ENCODE measurements around the gene WRAP73.
A peak's percentile ranks its signal among the peaks of the same experiment; 100 is the strongest.

WRAP73 gene

DNA sequence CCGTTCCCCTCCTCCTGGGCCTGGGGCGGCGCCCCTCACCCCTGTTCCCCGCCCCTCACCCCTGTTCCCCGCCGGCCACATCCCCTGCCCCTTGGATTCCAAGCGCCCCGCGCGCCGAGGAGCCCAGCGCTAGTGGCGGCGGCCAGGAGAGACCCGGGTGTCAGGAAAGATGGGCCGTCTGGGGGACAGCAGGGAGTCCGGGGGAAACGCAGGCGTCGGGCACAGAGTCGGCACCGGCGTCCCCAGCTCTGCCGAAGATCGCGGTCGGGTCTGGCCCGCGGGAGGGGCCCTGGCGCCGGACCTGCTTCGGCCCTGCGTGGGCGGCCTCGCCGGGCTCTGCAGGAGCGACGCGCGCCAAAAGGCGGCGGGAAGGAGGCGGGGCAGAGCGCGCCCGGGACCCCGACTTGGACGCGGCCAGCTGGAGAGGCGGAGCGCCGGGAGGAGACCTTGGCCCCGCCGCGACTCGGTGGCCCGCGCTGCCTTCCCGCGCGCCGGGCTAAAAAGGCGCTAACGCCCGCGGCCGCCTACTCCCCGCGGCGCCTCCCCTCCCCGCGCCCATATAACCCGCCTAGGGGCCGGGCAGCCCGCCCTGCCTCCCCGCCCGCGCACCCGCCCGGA, 2.1 kb upstream of the WRAP73 start, which contains the start of gene TP73:
Gene TP73 (plus strand): TSS at position 587 of the 618 bp plus-strand sequence. CDS start 29,850 bp downstream, outside the sequence.
- no peak for DNase-seq (ENCODE audit: low read depth, low spot score)
- H3K4me3 ChIP-seq (ENCODE audit: low read length) = no peak within 1 kb of the TSS

DNA sequence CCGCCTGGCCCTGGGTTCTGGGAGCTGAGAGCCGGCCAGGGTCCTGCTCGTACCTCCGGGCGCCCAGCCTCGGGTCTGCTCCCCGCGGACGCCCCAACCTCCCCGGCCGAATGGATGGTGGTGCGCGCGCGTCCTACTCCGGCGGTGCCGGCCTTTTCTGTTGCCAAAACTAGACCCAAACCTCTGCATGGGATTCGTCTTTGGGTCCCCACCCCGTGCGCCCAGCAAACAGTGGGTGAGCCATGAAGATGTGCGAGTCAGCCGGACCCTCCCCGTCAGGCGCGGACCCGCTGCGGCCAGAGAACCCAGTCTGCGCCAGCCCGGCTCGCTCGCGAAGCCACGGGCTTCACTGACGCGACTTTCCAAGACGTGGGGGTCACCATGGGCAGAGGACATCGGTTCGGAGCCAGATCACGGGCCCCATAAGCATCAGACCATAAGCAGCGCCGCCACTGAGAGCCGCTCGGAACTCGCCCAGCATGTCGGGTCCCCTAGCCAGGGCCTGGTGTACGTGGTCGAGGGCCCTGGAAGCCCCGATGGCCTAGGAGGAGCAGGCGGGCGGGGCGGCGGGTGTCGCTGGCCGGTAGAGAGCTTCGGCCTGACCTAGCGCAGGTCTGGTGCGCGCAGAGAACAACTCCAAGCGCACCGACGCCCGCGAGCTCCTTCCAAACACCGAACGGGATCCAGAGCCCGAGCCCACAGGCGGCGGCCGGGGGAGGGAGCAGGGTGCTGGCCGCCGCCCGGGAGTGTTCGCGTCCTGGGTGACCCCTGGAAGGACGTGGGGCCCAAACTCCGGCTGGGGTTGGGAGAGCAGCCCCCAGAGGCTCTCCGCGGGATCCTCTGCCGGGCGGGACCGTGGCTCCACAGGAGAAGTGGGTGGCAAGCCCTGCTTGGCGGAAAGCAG, 1.4 kb upstream of the WRAP73 start:
- no peak overlapping the region for H3K4me3 ChIP-seq (ENCODE audit: low read length)
- no peak for DNase-seq (ENCODE audit: low read depth, low spot score)

DNA sequence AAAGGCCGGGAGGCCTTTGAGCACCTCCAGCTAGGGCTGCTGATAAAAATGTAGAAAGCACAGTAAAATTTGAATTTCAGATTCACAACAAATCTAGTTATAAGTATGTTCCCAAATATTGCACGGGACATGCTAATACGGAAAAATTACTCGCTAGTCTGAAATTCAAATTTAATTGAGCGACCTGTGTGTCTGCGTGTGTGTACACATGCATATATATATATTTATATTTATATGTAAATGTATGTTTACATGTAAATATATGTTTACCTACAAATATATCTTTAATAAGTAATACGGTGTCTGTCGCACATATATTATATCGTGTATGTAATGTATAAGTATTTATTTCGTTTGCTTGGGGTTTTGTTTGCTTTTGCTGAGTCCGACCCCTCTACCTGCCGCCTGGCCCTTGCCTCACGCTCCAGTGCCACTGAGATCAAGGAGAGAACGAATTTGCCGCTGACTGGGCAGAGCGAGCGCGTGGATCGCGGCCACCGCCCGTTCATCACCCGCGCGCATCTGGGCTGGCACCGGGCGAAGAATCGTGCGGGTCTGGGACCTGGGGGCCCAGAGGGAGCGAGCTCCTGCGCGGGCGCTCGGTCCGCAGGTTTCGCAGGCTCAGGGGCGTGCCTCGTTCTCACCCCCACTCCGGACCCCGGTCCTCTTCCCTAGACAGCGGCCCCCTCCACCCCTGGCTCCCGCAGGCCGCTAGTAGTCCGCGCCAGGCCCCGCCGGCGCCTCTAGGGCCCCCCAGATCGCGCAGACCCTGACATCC, 534 bp upstream of the WRAP73 start:
- no peak for DNase-seq (ENCODE audit: low read depth, low spot score)
- H3K4me3 ChIP-seq (ENCODE audit: low read length) = peak overlapping the region; percentile 69; the same call in 1 of the 2 replicates

DNA sequence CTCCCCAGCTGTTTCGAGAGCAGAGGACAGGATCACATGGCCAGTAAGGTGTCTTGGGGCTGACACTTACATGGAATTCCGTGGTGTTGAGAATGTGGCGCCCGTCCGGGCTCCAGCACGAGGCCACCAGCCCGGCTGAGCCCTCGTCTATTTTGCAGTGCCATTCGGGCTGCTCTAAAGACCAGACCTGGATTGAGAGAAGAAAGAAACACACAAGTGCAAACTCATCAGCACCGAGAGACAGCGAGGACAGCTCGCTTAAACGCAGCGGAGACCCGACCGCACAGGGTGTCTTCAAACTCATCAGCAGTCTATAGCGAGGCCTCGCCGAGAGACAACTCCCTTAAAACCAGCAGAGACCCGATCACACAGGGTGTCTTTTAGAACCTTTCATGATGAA, 3.3 kb downstream of the WRAP73 start:
- H3K4me3 ChIP-seq (ENCODE audit: low read length) = no peak overlapping the region
- no peak for DNase-seq (ENCODE audit: low read depth, low spot score)

DNA sequence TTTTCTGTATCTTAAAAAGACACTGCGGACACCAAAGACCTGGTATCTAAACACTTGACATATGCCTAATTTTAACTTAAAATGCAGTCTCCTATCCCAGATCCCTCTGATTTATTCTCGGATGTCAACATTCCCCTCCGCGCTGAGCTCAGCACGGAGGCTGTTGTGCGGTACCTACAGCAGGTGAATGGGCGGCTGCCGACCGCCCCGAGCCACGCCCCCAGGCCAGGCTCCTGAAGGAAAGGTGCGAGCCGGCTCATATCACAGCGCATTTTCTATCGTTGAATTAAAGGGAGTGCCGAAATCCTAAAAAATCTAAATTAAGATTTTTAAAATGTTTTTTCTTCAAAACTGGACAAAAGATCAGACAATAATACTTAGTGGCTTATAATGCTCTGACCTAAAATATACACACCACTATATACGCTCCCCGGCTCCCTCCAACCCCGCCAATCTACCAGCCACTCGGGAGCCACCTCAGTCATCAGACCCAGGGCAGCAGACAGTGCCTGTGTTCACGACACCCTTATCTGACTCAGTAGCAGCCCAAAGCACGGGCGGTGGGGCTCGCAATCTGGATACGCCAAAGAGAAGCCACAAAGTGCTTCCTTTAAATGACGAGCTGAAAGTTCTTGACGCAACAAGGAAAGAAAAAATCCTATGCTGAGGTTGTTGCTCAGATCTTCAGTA, 4.1 kb downstream of the WRAP73 start:
- H3K4me3 ChIP-seq (ENCODE audit: low read length) = no peak overlapping the region

DNA sequence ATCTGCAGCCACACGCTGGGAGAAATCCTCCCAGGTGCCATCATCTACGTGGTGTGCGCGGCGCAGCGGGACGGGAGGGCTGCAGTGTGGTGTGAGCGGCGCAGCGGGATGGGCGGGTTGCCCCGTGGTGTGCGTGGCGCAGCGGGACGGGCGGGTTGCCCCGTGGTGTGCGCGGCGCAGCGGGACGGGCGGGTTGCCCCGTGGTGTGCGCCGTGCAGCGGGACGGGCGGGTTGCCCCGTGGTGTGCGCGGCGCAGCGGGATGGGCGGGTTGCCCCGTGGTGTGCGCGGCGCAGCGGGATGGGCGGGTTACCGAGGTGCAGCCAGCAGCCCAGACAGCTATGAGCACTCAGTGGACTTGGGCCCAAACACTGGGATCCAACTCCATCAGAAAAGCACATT, 4.7 kb downstream of the WRAP73 start:
- no peak overlapping the region for H3K4me3 ChIP-seq (ENCODE audit: low read length)
- DNase-seq (ENCODE audit: low read depth, low spot score) = no peak

More for the DNA sequence above, 4.1 kb downstream of the WRAP73 start:
- no peak for DNase-seq (ENCODE audit: low read depth, low spot score)

DNA sequence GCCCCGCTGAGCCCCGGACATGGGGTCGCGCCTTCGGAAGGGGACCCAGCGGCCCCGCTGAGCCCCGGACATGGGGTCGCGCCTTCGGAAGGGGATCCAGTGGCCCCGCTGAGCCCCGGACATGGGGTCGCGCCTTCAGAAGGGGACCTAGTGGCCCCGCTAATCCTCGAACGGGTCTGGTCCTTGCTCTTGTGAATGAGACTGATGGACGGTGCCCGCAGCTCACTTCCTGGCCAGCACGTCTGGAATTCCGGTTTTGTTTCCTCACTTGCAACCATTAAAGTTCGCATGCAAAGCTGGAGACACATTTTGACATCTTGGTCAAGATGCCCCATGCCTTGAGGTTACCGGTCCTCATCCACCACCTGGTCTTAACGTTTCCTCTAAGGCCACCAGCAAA, 5.6 kb downstream of the WRAP73 start:
- no peak overlapping the region for H3K4me3 ChIP-seq (ENCODE audit: low read length)
- no peak for DNase-seq (ENCODE audit: low read depth, low spot score)

DNA sequence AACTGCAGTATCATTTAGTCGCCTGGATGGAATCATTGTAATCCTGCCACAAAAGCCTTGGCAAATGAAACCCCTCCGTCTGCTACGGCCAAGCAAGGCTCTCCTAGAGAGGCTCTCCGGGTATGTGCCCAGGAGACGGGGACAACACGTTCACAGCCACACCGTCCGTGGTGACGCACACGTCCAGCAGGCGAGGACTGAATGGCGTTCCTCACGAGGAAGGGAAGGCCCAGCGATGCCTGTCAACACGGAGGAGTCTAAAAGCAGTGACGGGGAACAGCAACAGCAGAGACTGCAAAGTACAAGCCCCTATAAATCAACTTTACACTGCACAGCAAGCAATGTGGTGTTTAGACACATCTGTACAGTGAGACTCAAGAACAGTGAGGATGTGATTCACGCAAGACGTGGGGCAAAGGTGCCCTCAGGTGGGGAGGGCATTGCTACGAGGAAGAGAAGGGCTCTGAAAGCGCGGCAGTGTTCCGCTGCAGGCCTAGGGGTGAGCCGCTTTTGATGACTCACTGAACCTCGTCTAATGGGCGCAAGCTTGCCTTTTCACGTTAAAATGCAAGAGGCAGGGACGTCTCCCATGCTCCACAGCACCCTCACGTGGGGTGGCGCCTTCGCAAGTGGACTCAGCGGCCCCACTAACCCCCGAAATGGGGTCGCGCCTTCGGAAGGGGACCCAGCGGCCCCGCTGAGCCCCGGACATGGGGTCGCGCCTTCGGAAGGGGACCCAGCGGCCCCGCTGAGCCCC, 6.8 kb downstream of the WRAP73 start:
- H3K4me3 ChIP-seq (ENCODE audit: low read length) = no peak overlapping the region
- no peak for DNase-seq (ENCODE audit: low read depth, low spot score)

DNA sequence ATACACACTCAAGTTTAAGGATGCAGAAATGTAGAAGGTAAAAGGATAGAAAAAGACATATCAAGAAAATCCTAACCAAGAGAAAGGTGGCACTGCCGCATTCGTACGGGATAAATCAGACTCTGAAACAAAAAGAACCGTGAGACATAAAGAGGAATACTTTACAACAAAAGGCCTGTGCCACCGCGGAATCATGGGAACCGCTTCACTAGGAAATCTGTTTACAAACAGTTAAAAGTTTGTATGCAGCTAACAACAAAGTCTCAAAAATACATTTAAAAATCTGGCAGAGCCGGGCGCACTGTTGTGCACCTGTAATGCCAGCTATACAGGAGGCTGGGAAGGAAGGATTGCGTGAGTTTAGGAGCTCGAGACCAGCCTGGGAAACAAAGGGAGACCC, 8.1 kb downstream of the WRAP73 start:
- no peak for DNase-seq (ENCODE audit: low read depth, low spot score)
- no peak overlapping the region for H3K4me3 ChIP-seq (ENCODE audit: low read length)

DNA sequence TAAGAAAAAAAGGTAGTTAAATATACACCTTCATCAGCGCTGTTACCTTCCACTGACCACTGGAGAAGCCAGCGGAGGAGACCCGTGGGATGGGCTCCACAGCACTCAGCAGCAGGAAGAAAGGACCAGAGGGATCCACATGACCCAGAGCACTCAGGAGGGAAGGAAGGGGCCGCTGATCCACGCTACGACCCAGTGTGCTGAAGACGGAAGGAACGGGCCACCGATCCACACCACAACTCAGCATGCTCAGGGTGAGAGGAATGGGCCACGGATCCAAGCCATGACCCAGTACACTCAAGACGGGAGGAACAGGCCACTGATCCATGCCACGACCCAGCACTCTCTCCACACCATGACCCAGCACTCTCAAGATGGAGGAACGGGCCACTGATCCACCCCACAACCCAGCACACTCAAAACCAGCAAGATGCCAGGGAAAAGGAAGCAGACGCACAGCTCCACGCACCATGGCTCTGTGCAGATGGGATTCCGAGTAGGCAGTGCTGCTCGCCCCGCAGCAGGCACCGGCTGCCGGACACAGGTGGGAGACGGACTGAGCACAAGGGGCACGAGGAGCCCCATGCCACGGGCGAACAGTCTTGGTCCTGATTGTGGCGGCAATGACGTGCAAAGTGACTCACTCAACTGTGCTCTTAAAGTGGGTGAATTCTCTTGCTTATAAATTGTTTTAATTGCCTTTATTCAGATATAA, 8.7 kb downstream of the WRAP73 start:
- no peak overlapping the region for H3K4me3 ChIP-seq (ENCODE audit: low read length)

DNA sequence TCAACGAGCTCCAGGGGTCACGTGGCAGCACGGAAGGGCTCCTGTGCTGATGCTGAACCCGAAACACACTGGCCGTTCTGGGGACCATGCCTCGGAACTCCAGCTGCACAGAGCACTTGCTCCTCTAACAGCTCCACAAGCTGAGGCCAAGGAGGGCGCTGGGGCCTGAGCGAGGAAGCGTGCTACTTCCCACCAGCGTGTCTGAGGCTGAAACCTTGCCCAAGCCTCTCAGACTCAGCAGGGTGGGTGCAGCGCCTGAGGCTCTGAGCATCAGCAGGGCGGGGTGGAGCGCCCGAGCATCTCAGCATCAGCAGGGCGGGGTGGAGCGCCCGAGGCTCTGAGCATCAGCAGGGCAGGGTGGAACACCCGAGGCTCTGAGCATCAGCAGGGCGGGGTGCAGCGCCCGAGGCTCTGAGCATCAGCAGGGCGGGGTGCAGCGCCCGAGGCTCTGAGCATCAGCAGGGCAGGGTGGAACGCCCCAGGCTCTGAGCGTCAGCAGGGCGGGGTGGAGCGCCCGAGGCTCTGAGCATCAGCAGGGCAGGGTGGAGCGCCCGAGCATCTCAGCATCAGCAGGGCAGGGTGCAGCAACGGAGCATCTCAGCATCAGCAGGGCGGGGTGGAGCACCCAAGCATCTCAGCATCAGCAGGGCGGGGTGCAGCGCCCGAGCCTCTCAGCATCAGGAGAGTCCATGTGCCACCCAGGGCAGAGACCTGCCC, 9.6 kb downstream of the WRAP73 start:
- H3K4me3 ChIP-seq (ENCODE audit: low read length) = no peak overlapping the region
- DNase-seq (ENCODE audit: low read depth, low spot score) = no peak

More for the DNA sequence above, 8.7 kb downstream of the WRAP73 start:
- no peak for DNase-seq (ENCODE audit: low read depth, low spot score)

DNA sequence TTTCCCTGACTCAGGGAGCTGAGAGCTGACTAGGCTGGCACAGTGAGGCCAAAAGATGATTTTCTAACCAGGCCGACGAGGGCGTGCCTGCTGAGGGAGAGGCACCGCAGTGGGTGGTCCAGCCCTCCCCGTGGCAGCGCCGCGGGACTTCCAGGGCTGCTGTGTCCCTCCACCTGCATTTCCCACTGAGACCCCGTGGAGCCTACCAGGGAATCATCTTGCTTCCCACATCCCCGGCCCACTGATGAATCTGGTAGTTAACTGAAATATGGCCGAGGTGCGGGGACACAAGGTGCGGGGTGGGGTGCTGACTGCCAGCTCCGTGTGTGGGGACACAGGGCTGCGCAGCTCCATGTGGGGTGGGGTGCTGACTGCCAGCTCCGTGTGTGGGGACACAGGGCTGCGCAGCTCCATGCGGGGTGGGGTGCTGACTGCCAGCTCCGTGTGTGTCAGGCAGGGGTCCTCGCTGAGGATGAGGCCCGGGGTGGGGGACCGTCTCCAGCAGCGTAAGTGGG, 10.4 kb downstream of the WRAP73 start:
- H3K4me3 ChIP-seq (ENCODE audit: low read length) = no peak overlapping the region
- no peak for DNase-seq (ENCODE audit: low read depth, low spot score)

DNA sequence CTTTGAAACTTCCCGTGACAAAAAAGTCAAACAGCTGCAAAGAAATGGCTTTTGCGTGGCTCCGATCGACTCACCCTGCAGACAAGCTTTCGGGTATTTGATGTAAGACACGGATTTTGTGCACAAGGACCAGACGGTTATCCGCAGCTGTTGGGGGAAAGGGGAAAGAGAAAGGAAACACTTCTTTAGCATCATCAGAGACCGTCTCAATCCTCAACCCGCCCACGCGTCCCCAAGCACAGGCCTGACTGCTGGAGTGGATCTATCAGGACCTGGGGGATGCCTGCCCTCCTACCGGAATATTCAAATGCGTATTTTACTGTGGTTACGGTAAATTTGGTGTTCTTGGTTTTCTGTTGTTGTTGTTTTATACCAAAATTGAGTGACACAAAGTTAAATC, 11.2 kb downstream of the WRAP73 start:
- H3K4me3 ChIP-seq (ENCODE audit: low read length) = no peak overlapping the region
- no peak for DNase-seq (ENCODE audit: low read depth, low spot score)

DNA sequence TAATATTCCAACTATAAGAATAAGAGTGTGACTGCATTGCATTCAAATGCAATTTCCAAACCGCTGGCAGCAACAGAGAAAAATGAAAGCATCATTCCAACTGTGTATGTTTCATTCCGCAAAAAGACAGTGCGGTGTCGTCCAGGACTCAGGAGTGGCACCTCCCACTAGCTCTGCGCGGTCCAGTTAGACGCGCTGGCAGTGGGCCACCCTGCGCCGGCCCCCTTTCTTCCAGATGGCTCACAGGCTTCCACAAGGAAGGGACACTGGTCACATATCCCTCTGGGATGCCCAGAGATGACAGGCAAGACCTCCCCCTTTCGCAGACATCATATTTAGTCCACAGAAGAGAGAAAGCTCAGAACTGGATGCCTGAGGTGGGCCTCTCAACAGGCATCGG, 11.9 kb downstream of the WRAP73 start:
- no peak for DNase-seq (ENCODE audit: low read depth, low spot score)
- no peak overlapping the region for H3K4me3 ChIP-seq (ENCODE audit: low read length)

DNA sequence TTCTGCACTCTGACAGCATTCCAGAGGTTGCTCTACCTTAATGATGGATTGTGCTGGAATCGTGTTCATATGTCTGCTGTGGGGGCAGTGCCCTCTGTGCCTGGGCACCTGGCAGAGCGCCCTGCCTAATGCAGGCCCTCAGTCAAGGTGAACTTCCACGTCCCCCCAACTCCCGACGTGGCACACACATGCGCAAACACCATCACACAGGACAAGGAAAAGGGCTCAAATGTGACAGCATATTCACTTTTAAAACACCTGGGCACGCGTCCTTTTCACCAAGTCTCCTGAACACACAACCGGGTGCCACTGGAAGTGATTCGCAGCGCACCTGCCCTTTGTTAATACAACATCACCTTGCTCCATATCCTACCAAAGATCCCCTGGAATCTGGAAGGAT, 13.4 kb downstream of the WRAP73 start:
- DNase-seq (ENCODE audit: low read depth, low spot score) = no peak
- no peak overlapping the region for H3K4me3 ChIP-seq (ENCODE audit: low read length)

DNA sequence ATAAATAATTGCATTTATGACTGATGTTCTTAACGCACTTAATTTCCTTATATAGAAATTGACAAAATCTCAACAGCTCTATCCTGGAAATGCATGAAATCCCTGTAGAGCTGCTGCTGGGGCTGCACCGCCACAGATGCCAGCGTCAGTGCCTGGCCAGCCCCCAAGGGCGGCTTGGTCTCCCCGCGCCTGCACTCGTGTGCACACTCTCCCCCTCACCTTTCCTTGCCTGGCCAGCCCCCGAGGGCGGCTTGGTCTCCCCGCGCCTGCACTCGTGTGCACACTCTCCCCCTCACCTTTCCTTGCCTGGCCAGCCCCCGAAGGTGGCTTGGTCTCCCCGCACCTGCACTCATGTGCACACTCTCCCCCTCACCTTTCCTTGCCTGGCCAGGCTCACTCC, 13.8 kb downstream of the WRAP73 start:
- no peak for DNase-seq (ENCODE audit: low read depth, low spot score)

More for the DNA sequence above, 13.8 kb downstream of the WRAP73 start:
- no peak overlapping the region for H3K4me3 ChIP-seq (ENCODE audit: low read length)
